Left renal pelvis (tissue), 4 donors: ENCODE measurements around the gene MFN1. TPM values are rescaled to one million over a fixed set of nuclear protein-coding genes. Genes with fewer than 3 reads are reported as not detected.
"Not testable (repeated sequence)": the region's sequence is repeated elsewhere in the genome, so short reads cannot be mapped to it uniquely, and the experiment has no call there.

Experiments used
- DNase-seq, 4 donors: peaks; one replicate each; pipeline ENCODE4 v3.0.0-alpha.2; 2013; ENCODE audit warnings: low read depth in 4 of 4, low spot score in 3 of 4
- polyA plus RNA-seq, 4 donors: library from polyadenylated mRNA; unstranded; fragments of 120-200 nt; gene quantifications; one replicate each; pipeline ENCODE4 v1.2.1, GENCODE V29; 2013; ENCODE audit not compliant: insufficient read length in 4 of 4

MFN1 gene
- polyA plus RNA-seq, result 10 to 100 TPM; 55.7 to 77.5 (median 70.1) TPM

DNA sequence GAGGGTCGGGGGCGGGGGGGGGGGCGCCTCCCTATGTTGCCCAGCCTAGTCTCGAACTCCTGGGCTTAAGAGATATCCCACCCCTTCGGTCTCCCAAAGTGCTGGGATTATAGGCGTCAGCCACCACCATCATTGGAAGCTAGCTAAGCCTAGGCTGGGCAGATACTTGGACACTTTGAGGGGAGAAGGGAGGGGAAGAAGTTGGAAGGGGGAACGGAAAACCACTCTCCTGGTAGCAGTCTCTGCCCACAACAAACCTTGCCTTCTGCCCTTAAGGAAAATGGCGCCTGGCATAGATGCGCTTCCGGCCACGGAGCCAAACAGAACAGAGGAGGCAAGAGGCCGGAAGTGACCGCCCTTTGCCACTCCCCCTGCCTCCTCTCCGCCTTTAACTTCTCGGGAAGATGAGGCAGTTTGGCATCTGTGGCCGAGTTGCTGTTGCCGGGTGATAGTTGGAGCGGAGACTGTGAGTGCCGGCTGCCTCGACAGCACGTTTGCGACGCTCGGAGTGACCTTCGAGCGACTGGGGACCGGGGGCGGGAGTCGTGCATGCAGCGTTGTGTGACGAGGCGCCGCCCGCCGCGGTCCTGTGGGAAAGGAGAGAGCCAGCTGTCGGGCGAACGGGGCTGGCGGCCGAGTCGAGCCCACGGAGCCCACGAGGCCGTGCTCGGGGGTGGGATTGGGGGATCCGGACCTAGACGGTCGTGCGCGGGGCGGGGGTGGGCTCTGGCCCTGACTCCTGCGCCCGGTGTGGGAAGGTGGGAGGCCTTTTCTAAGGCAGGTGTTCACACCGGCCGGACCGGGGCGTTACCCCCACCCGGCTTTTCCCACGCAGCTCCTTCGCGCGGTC is at the start of gene MFN1:
MFN1 (plus strand) TSS at position 365 of the 850 bp plus-strand sequence. CDS start 1,143 bp downstream, outside the sequence.
- DNase-seq, result peak; percentile 91 to 94 (median 92)

GRCh38 chr3:179297971-179298725 is 49.4 kb upstream of the MFN1 start:
- DNase-seq, result no peak

DNA sequence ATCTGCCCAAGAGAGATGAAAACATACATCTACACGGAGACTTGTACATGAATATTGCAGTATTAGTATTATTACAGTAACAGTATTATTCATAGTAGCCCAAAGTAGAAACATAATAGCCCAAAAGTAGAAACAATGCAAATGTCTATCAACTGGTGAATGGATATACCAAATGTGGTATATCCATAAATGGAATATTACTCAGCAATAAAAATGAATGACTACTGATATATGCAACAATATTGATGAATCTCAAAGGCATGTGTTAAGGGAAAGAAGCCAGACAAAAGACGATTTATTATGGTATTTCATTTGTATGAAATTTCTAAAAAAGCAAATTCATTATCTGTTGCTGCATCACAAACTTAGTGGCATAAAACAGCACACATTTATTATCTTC is 48.2 kb upstream of the MFN1 start:
- no peak for DNase-seq

DNA sequence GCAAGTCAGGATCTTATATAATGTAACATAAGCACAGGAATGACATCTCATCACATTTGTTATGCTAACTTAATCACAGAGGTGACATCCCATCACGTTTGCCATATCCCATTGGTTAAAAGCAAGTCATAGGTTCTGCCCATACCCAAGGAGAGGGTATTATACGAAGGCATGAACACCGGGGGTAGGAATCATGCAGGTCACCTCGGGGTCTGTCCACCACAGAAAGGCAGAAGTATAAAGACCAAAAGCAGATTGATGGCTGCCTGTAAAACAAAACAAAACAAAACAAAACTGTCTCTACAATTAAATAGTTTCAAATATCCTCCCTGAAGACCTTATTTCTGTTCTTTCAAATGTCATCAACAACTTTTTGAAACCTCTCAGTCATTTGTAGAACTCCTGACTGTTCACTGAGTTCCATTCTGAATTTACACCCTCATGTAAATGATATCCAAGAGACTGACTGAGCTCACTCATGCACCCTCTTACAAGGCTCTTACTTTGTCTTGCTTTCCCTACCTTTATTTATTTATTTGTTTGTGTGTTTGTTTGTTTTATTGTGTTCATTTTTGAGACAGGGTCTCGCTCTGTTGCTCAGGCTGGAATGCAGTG is 47.4 kb upstream of the MFN1 start:
- no peak for DNase-seq

DNA sequence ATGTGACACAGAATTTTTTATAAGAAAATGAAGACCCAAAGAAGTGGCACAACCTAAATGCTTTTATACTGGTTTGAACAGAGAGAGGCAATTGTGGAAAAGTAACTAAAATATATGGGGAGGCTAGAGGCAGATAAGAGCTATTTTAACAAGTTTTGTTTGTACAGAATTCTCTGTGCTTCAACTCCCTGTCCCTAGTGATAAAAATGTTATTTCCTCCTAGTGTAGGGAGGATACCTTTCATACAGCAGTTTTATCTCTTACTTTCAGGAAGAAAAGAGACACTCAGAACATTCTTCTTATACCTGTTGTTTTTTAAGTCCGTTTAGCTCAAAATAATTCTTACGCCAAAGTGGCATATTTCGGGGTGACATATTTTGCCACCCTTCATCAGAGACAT is 45.9 kb upstream of the MFN1 start:
- DNase-seq, result no peak

DNA sequence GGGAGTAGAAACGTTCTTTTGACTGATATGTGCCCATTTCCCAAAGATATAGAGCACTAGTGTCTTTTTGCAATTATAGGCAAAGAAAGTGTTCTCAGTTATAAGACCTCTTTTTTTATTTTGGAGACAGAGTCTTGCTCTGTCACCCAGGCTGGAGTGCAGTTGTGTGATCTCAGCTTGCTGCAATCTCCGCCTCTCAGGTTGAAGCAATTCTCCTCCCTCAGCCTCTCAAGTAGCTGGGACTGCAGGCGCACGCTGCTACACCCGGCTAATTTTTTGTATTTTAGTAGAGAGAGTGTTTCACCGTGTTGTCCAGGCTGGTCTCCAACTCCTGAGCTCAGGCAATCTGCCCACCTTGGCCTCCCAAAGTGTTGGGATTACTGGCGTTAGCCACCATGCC is 45.4 kb upstream of the MFN1 start:
- DNase-seq, result no peak

GRCh38 chr3:179304605-179305004 is 42.9 kb upstream of the MFN1 start:
- no peak for DNase-seq

GRCh38 chr3:179307362-179307761 is 40.1 kb upstream of the MFN1 start:
- not testable (repeated sequence) for DNase-seq

DNA sequence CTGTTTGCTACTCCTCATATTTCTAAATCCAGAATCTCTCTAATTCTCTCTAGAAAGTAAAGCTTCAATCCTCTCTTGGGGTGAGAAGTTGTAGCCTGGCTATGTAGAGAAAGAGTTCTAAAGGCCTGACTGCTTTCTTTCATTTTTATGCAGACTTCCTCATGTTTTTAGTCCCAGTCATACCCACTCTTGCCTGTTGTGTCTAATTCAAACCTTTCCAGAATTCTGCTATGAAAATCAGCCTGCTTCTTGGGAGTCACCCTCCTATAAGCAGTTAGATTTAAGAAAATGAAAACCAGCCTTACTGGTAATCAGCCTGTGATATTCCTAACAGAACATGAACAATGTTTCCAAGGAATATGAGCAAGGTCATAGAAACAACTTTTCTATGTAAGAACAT is 39.5 kb upstream of the MFN1 start:
- no peak for DNase-seq

GRCh38 chr3:179309225-179310078 is 38.1 kb upstream of the MFN1 start:
- no peak for DNase-seq

- no peak for DNase-seq
These were observed 28.6 kb upstream of the MFN1 start for GRCh38 chr3:179318876-179319275.

- peak in 2 of 4 donors; percentile 18 to 33 for DNase-seq
These were observed 25.7 kb upstream of the MFN1 start for GRCh38 chr3:179321668-179322285.

DNA sequence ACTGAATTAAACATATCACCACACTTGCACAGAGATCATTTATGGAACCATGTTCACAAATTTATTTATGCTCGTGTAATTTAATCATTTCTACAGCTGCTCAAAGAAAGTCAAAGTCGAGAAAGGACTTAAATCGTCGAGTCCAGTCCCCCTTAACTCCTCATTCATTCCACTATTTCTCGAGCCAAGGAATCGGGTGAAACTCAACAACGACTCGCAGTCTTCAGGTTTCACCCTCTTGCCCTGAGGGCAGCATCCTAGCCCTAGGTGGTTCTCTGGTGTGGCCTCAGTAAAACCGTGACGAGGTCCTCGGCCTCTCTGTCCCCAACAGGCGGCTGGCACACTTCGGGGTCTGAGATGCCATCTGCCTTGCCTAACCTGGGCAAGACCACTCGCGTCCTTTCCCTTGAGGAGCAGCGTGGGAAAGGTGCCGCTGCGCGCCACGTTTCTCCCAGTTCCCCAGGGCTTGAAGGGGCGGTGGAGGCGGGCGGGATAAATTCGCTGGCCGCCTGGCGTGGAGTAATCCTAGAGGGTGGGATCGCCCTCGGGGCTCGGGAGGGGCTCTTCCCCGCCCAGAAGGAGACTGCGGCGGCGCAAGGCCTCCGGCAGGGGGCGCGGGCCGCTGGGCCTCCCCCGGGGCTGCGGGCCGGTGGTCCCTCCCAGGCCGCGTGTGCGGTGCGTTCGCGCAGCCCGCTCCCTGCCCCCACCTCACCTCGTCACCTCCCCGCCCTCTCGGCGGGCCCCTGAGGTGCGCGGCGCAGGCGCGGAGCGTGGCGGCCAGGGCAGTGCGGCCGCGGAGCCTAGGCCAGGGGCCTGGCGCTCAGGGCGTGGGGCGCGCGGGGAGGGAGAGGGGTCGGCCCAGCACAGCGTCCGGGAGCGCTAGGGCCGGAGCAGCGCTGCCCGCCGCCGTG is 25.0 kb upstream of the MFN1 start, which contains the start of gene ZNF639:
ZNF639 (plus strand) TSS at position 746 of the 911 bp plus-strand sequence. CDS start 5,263 bp downstream, outside the sequence.
- DNase-seq, result peak; percentile 68 to 84 (median 76)

DNA sequence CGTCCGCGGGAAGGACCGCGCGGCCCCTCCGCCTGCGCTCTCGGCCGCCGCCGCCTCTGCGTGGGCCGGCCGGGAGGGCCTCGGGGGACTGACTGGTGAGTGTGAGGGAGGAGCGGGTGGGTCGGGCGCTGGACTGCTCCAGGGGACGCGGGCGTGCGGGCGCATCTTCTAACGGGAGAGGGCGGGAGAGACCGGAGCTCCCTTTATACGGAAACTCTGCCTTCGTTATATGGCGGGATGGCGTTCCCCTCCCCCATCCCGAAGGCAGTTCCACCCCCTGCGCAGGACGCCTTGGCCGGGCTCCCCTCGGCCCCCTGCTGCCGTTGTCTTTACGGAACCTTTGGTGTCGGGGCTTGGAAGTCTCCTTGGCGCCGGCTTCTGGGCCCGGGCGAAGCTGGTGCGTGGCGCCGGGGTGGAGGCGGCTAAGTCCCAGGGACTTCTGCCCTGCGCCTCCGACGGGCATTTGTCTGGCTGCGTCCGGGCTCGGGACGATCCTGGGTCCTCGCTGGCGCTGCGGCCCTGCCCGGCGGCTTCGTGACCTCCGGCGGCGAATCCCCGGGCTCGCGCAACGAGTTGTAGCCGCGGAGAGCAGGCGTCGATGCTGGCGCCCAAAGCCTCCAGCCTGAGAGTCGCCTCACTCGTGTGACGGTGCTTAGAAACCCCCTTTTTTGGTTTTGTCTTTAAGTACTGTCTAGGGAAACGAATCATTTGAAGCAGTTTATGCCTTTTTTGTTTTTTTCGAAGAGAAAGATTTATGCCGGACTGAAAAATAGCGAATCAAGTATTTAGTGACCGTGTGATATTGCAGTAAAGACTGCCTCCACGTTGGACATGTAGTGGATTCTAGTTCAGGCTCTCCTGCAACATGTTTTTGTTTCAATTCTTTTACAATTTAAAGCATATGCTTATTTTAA is 24.1 kb upstream of the MFN1 start:
- peak in 2 of 4 donors; percentile 54 to 59 for DNase-seq

DNA sequence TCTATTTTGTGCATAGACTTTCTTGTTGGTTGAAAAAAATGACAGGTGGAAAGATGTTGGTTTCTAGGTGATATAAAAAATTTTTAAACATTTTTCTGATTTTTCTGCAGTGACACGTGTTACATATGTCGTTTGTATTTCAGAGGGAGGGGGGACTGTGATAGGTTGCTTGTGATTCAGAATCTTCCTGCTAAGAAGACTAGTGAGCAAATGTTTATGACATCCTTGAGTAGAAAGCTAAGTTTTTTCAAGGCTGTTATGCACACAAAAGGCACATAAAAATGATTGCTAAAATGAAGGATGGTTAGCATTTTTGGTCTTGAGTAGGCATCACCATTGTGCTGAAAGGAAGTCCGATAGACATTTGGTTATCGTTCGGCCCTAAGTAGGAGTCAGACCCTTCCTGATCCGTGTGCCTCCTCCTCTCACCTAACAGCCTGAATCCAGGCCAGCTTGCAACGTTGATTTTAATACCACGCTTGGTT is 23.2 kb upstream of the MFN1 start:
- DNase-seq, result peak in 1 of 4 donors; percentile 18

DNA sequence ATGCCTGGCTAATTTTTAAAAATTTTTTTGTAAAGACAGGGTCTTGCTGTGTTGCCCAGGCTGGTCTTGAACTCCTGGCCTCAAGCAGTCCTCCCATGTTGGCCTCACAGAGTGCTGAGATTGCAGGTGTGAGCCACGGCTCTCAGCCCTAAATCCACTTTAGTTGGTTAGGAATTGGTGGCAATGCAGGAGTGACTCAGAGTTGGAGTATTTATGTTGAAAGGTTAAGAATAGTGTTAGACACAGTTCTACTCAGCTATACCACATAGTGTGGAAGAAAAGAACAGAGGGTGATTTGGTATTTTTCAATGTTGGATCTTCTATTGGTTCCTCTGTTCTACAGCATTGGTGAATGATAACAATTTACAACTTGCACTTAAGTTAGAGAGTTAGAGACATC is 17.1 kb upstream of the MFN1 start:
- no peak for DNase-seq

DNA sequence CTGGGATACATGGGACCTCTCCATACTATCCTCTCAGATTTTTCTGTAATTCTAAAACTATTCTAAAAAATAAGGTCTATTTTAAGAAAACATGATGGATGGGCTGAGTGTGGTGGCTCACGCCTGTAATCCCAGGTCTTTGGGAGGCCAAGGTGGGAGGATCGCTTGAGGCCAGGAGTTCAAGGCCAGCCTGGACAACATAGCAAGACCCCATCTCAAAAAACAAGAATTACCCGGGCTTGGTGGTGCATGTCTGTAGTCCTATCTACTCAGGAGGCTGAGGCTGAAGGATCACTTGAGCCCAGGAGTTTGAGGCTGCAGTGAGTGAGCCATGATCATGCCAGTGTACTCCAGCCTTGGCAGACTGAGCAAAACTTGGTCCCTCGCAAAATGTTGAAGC is 15.3 kb upstream of the MFN1 start:
- no peak for DNase-seq
